Liver (tissue), 9 donors: ENCODE measurements around the gene ACTN4. TPM values are rescaled to one million over a fixed set of nuclear protein-coding genes. Genes with fewer than 3 reads are reported as not detected.

Experiments used
- DNase-seq: peaks from one replicate; pipeline ENCODE4 v3.0.0-alpha.2; 2017; ENCODE audit warnings: low spot score
- H3K27ac ChIP-seq, 2 donors: one replicate each; pipeline ENCODE4 v1.7.0; 2013; ENCODE audit warnings: inconsistent platforms in 2 of 2, low read length in 2 of 2, control low read depth in 1 of 2, low read depth in 1 of 2, mild to moderate bottlenecking in 1 of 2
- H3K27me3 ChIP-seq, 4 donors: one replicate each; pipeline versions ENCODE4 v1.6.1 to v1.7.0; 2013; ENCODE audit warnings: low read length in 3 of 4, inconsistent platforms in 1 of 4, mild to moderate bottlenecking in 1 of 4, moderate library complexity in 1 of 4; ENCODE audit not compliant: control insufficient read depth in 4 of 4, insufficient read depth in 4 of 4
- H3K36me3 ChIP-seq, 4 donors: one replicate each; pipeline versions ENCODE4 v1.6.1 to v1.7.0; 2013; ENCODE audit warnings: low read length in 3 of 4, mild to moderate bottlenecking in 3 of 4, low read depth in 1 of 4, moderate library complexity in 1 of 4; ENCODE audit not compliant: control insufficient read depth in 4 of 4, insufficient read depth in 3 of 4
- H3K4me1 ChIP-seq, 4 donors: one replicate each; pipeline versions ENCODE4 v1.6.1 to v1.7.0; 2013; ENCODE audit warnings: low read length in 3 of 4, mild to moderate bottlenecking in 3 of 4, moderate library complexity in 1 of 4; ENCODE audit not compliant: control insufficient read depth in 4 of 4, insufficient read depth in 4 of 4
- H3K4me3 ChIP-seq, 3 donors: one replicate each; pipeline versions ENCODE4 v1.6.1 to v1.7.0; 2013; ENCODE audit warnings: low read length in 3 of 3, control low read depth in 1 of 3, low read depth in 1 of 3, mild to moderate bottlenecking in 1 of 3
- H3K9ac ChIP-seq, 2 donors: one replicate each; pipeline ENCODE4 v1.7.0; 2013; ENCODE audit warnings: low read length in 2 of 2, mild to moderate bottlenecking in 2 of 2, moderate library complexity in 2 of 2, control low read depth in 1 of 2, low read depth in 1 of 2
- H3K9me3 ChIP-seq, 4 donors: one replicate each; pipeline versions ENCODE4 v1.6.1 to v1.7.0; 2013; ENCODE audit warnings: low read length in 3 of 4; ENCODE audit not compliant: control insufficient read depth in 4 of 4
- ATF3 ChIP-seq: IDR thresholded peaks from 2 replicates; pipeline ENCODE4 v1.6.1; 2016; ENCODE audit warnings: antibody characterized with exemption
- EGR1 ChIP-seq, 2 donors: IDR thresholded peaks; 2 replicates each; pipeline ENCODE4 v1.6.1; 2016 to 2018; ENCODE audit warnings: antibody characterized with exemption in 2 of 2, low read depth in 2 of 2
- FOXA1 ChIP-seq: IDR thresholded peaks from 2 replicates; pipeline ENCODE4 v1.6.1; 2016; ENCODE audit warnings: antibody characterized with exemption
- FOXA2 ChIP-seq: IDR thresholded peaks from 2 replicates; pipeline ENCODE4 v1.6.1; 2016; ENCODE audit warnings: antibody characterized with exemption
- GABPA ChIP-seq, 2 donors: IDR thresholded peaks in 1 of 2; conservative IDR thresholded peaks in 1 of 2; 2 replicates each; pipeline ENCODE4 v1.6.1; 2016; ENCODE audit warnings: antibody characterized with exemption in 2 of 2, mild to moderate bottlenecking in 1 of 2, moderate library complexity in 1 of 2
- HNF4A ChIP-seq, 2 donors: conservative IDR thresholded peaks; 2 replicates each; pipeline ENCODE4 v1.6.1; 2016; ENCODE audit warnings: antibody characterized with exemption in 2 of 2, mild to moderate bottlenecking in 2 of 2
- HNF4G ChIP-seq: IDR thresholded peaks from 2 replicates; pipeline ENCODE4 v1.6.1; 2016; ENCODE audit warnings: antibody characterized with exemption
- JUND ChIP-seq, 2 donors: IDR thresholded peaks; 2 replicates each; pipeline ENCODE4 v1.6.1; 2016; ENCODE audit warnings: antibody characterized with exemption in 2 of 2
- NR2F2 ChIP-seq: IDR thresholded peaks from 2 replicates; pipeline ENCODE4 v1.6.1; 2016; ENCODE audit warnings: antibody characterized with exemption
- RAD21 ChIP-seq, 2 donors: IDR thresholded peaks; 2 replicates each; pipeline ENCODE4 v1.6.1; 2016; ENCODE audit warnings: antibody characterized with exemption in 2 of 2, mild to moderate bottlenecking in 2 of 2
- RXRA ChIP-seq, 2 donors: IDR thresholded peaks; 2 replicates each; pipeline ENCODE4 v1.6.1; 2017 to 2018; ENCODE audit warnings: antibody characterized with exemption in 2 of 2, mild to moderate bottlenecking in 1 of 2
- SP1 ChIP-seq: IDR thresholded peaks from 2 replicates; pipeline ENCODE4 v1.6.1; 2018; ENCODE audit warnings: antibody characterized with exemption, mild to moderate bottlenecking
- TAF1 ChIP-seq: conservative IDR thresholded peaks from 2 replicates; pipeline ENCODE4 v1.6.1; 2016; ENCODE audit warnings: antibody characterized with exemption, mild to moderate bottlenecking
- YY1 ChIP-seq: IDR thresholded peaks from 2 replicates; pipeline ENCODE4 v1.6.1; 2016; ENCODE audit warnings: antibody characterized with exemption, mild to moderate bottlenecking
- ZBTB33 ChIP-seq: IDR thresholded peaks from 2 replicates; pipeline ENCODE4 v1.6.1; 2016; ENCODE audit warnings: antibody characterized with exemption
- WGBS: extraction: QIAGEN DNeasy Blood & Tissue Kit; methylation state at CpG from one replicate; pipeline ENCODE4 v1.1.7; 2013; 5-methylcytosine and 5-hydroxymethylcytosine counted together
- polyA plus RNA-seq, 2 donors: library from polyadenylated mRNA; stranded (reverse) in 1 of 2; unstranded in 1 of 2; fragments of 200-250 nt in 1 of 2; fragments of >200 nt in 1 of 2; fragmentation: Nextera tagmentation in 1 of 2; extraction: Ambion mirVana in 1 of 2; gene quantifications; one replicate each; pipeline versions ENCODE4 v1.2.1 to v1.2.3, GENCODE V29; 2013 to 2015
- total RNA-seq, 2 donors: library from RNA; depleted of rRNA; stranded (reverse); fragments of >200 nt; gene quantifications; one replicate each; pipeline ENCODE4 v1.2.3, GENCODE V29; 2014
- TF ChIP-seq, protein P1 (sequence below): IDR thresholded peaks from 2 replicates; pipeline ENCODE4 v1.6.1; 2016; ENCODE audit warnings: antibody characterized with exemption
- TF ChIP-seq, protein P2 (sequence below): fragments of 150-350 bp; IDR thresholded peaks from 2 replicates; pipeline ENCODE4 v1.5.1; 2017; ENCODE audit warnings: improper control_type of control experiment, low read depth, low read length; ENCODE audit not compliant: missing input control
- TF ChIP-seq, protein P3 (sequence below): IDR thresholded peaks from 2 replicates; pipeline ENCODE4 v1.6.1; 2016; ENCODE audit warnings: antibody characterized with exemption, mild to moderate bottlenecking
- donor health status: healthy.
- donor health status: healthy.
- donor health status: healthy.
- donor health status: healthy.
- donor health status: healthy.

ACTN4 gene
- total and polyA plus RNA-seq, 4 donors = 35.4 to 164 (median 98.7) TPM

DNA sequence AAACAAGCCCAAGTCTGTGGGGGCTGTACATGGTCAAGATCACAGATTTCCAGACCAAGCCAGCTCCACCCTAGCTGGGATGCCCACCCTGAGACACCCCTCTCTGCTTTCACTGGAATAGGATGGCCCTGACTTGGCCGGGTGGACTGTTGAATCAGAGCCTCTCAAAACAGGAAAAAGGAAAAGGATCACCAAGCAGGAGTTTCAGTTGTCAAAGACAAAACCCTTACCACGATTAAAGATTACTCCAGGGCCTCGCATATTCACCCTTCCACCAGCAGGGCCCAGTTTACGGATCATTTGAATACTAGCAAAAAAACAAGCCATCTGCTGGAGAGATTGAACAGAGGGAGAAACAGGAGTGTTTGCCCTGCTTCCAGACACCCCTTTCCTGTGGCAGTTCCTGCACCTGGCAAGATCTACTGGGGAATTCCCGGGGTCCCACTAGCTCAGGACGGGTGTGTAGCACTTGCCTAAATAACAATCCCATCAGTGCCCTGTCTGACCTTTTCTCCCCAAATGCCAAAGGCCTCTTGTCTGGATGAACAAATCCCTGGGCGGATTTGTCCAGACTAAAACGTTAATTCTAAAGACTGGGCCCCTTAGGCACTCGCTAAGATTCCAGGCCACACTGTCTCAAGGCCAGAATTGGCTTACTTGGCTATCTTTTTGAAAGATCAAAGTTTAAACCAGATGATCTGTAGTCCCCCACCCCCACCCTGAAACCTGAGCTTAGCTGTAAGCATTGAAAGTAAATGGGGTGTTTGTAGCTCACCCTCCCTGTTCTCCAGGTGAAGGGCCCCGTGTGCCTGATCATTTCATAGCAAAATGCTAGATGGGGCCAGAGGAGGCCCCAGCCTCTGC lies 38.4 kb downstream of the ACTN4 start:
- Histone ChIP-seq H3K9me3 (no peaks in the 10 kb centered on the region), H3K4me3 (no peak overlapping the region), H3K9ac (peak overlapping the region; percentile 15 to 84), H3K4me1 (peaks cover 25 to 41% (median 33%) of the 10 kb centered on the region in 4 donors), H3K27ac (peak overlapping the region; percentile 88 to 92), H3K27me3 (no peaks in the 10 kb centered on the region), H3K36me3 (no peaks in the 10 kb centered on the region)
- TF ChIP-seq HNF4A (conservative IDR thresholded peaks at IDR 0.05) (peak; percentile 27 to 52), FOXA1 (no peak), SP1 (peak; percentile 21), GABPA (IDR thresholded peaks at IDR 0.05 in 1 of 2, conservative IDR thresholded peaks at IDR 0.05 in 1 of 2) (no peak), JUND (IDR thresholded peaks at IDR 0.05) (peak in 1 of 2 donors; percentile 8), HNF4G (peak; percentile 3), FOXA2 (no peak), EGR1 (IDR thresholded peaks at IDR 0.05; ENCODE audit: low read depth in 2 of 2) (no peak), ATF3 (no peak), YY1 (no peak), RXRA (IDR thresholded peaks at IDR 0.05) (peak; percentile 27 to 57), NR2F2 (peak; percentile 77), ZBTB33 (no peak), TAF1 (no peak), RAD21 (IDR thresholded peaks at IDR 0.05) (peak; percentile 56 to 75)
- TF ChIP-seq, protein P1, sequence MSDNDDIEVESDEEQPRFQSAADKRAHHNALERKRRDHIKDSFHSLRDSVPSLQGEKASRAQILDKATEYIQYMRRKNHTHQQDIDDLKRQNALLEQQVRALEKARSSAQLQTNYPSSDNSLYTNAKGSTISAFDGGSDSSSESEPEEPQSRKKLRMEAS = no peak
- TF ChIP-seq, protein P2, sequence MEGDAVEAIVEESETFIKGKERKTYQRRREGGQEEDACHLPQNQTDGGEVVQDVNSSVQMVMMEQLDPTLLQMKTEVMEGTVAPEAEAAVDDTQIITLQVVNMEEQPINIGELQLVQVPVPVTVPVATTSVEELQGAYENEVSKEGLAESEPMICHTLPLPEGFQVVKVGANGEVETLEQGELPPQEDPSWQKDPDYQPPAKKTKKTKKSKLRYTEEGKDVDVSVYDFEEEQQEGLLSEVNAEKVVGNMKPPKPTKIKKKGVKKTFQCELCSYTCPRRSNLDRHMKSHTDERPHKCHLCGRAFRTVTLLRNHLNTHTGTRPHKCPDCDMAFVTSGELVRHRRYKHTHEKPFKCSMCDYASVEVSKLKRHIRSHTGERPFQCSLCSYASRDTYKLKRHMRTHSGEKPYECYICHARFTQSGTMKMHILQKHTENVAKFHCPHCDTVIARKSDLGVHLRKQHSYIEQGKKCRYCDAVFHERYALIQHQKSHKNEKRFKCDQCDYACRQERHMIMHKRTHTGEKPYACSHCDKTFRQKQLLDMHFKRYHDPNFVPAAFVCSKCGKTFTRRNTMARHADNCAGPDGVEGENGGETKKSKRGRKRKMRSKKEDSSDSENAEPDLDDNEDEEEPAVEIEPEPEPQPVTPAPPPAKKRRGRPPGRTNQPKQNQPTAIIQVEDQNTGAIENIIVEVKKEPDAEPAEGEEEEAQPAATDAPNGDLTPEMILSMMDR = peak; percentile 58
- TF ChIP-seq, protein P3, sequence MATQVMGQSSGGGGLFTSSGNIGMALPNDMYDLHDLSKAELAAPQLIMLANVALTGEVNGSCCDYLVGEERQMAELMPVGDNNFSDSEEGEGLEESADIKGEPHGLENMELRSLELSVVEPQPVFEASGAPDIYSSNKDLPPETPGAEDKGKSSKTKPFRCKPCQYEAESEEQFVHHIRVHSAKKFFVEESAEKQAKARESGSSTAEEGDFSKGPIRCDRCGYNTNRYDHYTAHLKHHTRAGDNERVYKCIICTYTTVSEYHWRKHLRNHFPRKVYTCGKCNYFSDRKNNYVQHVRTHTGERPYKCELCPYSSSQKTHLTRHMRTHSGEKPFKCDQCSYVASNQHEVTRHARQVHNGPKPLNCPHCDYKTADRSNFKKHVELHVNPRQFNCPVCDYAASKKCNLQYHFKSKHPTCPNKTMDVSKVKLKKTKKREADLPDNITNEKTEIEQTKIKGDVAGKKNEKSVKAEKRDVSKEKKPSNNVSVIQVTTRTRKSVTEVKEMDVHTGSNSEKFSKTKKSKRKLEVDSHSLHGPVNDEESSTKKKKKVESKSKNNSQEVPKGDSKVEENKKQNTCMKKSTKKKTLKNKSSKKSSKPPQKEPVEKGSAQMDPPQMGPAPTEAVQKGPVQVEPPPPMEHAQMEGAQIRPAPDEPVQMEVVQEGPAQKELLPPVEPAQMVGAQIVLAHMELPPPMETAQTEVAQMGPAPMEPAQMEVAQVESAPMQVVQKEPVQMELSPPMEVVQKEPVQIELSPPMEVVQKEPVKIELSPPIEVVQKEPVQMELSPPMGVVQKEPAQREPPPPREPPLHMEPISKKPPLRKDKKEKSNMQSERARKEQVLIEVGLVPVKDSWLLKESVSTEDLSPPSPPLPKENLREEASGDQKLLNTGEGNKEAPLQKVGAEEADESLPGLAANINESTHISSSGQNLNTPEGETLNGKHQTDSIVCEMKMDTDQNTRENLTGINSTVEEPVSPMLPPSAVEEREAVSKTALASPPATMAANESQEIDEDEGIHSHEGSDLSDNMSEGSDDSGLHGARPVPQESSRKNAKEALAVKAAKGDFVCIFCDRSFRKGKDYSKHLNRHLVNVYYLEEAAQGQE = no peak
- 24% methylated on average over 10 of the region's 10 CpGs for WGBS
- no peak for DNase-seq
